ENCODE results near the gene FAM210A. TPM values are rescaled to one million over a fixed set of nuclear protein-coding genes. Genes with fewer than 3 reads are reported as not detected.

The FAM210A gene
- total RNA-seq, 1 experiment from 2014 or later: 52.7 TPM

DNA sequence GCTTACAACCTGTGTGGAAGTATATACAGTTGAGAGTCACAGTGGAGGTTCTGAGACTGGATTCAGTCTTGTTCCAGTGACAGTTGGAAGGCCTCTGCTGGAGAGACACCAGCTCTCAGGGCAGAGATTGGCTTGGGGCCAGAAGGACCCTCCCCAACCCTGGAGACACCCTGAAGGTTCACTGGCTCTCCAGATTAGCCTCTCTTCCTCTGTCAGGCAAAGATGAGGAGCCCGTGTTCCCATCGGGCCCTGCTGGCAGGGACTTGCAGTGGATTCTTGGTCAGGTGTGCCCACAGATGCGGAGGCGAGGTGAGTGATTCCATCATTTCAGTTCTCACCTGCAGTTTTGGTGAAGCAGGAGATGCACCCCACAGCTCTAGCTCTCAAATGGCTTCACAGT is 78.6 kb downstream of the FAM210A start:
- ATAC-seq (no peak), DNase-seq (no peak)
- TF ChIP-seq EZH2 (IDR thresholded peaks at IDR 0.05; ENCODE audit: low read length, unreplicated experiment) (no peak), EZH2phosphoT487 (IDR thresholded peaks at IDR 0.05; ENCODE audit: borderline replicate concordance, low read length) (no peak)
- TF ChIP-seq, protein P1, sequence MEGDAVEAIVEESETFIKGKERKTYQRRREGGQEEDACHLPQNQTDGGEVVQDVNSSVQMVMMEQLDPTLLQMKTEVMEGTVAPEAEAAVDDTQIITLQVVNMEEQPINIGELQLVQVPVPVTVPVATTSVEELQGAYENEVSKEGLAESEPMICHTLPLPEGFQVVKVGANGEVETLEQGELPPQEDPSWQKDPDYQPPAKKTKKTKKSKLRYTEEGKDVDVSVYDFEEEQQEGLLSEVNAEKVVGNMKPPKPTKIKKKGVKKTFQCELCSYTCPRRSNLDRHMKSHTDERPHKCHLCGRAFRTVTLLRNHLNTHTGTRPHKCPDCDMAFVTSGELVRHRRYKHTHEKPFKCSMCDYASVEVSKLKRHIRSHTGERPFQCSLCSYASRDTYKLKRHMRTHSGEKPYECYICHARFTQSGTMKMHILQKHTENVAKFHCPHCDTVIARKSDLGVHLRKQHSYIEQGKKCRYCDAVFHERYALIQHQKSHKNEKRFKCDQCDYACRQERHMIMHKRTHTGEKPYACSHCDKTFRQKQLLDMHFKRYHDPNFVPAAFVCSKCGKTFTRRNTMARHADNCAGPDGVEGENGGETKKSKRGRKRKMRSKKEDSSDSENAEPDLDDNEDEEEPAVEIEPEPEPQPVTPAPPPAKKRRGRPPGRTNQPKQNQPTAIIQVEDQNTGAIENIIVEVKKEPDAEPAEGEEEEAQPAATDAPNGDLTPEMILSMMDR (conservative IDR thresholded peaks at IDR 0.05; ENCODE audit: low read depth, low read length): no peak
- H3K4me3 ChIP-seq (ENCODE audit: low read length): no peak overlapping the region
- H3K27me3 ChIP-seq (ENCODE audit: low read length): no peaks in the 10 kb centered on the region
- H3F3A ChIP-seq (ENCODE audit: low read length, unreplicated experiment): no peaks in the 10 kb centered on the region
- H3K9me2 ChIP-seq (replicated peaks; ENCODE audit: low read length): no peaks in the 10 kb centered on the region
- H4K20me1 ChIP-seq (ENCODE audit: low read length): no peaks in the 10 kb centered on the region
- H3K4me2 ChIP-seq (ENCODE audit: low read length): no peak overlapping the region
- no peak overlapping the region for H3K9ac ChIP-seq (ENCODE audit: low read length)
- no peaks in the 10 kb centered on the region for H3K9me3 ChIP-seq (ENCODE audit: low read length)
- POLR2A ChIA-PET (ENCODE audit: unreplicated experiment): no interaction called here
- intact Hi-C loops (cut with micrococcal nuclease): no loop called here
- no peaks in the 10 kb centered on the region for H3K4me1 ChIP-seq (ENCODE audit: insufficient read depth, low read length)
- BruUV-seq (replicated peaks): no TSS peak
- H3K36me3 ChIP-seq (ENCODE audit: low read depth, low read length): no peaks in the 10 kb centered on the region
- H3K27ac ChIP-seq (ENCODE audit: low read length): no peak overlapping the region
- no peak overlapping the region for H2AFZ ChIP-seq (ENCODE audit: low read length)
- CTCF ChIA-PET: no interaction called here
- no peaks in the 10 kb centered on the region for H3K79me2 ChIP-seq (ENCODE audit: low read length)

DNA sequence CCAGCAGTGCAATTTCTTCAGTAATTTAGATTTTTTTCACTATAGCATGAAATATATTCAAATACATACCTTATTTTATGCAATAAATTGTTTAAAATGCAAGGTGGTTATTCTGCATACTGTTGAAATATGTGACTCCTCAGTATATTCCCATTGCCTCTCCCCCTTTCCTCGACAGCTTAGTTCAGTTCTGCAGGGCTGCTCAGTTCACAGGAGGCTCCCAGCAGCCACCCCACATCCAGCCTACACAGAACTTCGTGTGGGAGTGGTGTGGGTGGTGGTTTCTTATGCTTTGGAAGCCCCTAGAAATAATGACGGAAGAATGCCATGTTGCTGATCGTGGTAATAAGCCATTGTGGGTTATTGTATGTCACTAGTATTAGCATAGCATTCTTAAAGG is 79.7 kb downstream of the FAM210A start:
- Histone ChIP-seq H3K4me1 (ENCODE audit: insufficient read depth, low read length) (no peaks in the 10 kb centered on the region), H4K20me1 (ENCODE audit: low read length) (no peaks in the 10 kb centered on the region), H3K9me2 (replicated peaks; ENCODE audit: low read length) (no peaks in the 10 kb centered on the region), H3K79me2 (ENCODE audit: low read length) (no peaks in the 10 kb centered on the region), H3K9ac (ENCODE audit: low read length) (no peak overlapping the region), H3F3A (ENCODE audit: low read length, unreplicated experiment) (no peaks in the 10 kb centered on the region), H3K9me3 (ENCODE audit: low read length) (no peaks in the 10 kb centered on the region), H3K4me2 (ENCODE audit: low read length) (no peak overlapping the region), H3K27ac (ENCODE audit: low read length) (no peak overlapping the region), H3K27me3 (ENCODE audit: low read length) (no peaks in the 10 kb centered on the region), H2AFZ (ENCODE audit: low read length) (no peak overlapping the region), H3K36me3 (ENCODE audit: low read depth, low read length) (no peaks in the 10 kb centered on the region), H3K4me3 (ENCODE audit: low read length) (no peak overlapping the region)
- CTCF ChIA-PET: no interaction called here
- DNase-seq (no peak), ATAC-seq (no peak)
- intact Hi-C loops (cut with micrococcal nuclease): no loop called here
- BruUV-seq (replicated peaks): no TSS peak
- TF ChIP-seq EZH2 (IDR thresholded peaks at IDR 0.05; ENCODE audit: low read length, unreplicated experiment): no peak
- no peak for TF ChIP-seq EZH2phosphoT487 (IDR thresholded peaks at IDR 0.05; ENCODE audit: borderline replicate concordance, low read length)
- TF ChIP-seq, protein P1 (conservative IDR thresholded peaks at IDR 0.05; ENCODE audit: low read depth, low read length): no peak
- POLR2A ChIA-PET (ENCODE audit: unreplicated experiment): no interaction called here

DNA sequence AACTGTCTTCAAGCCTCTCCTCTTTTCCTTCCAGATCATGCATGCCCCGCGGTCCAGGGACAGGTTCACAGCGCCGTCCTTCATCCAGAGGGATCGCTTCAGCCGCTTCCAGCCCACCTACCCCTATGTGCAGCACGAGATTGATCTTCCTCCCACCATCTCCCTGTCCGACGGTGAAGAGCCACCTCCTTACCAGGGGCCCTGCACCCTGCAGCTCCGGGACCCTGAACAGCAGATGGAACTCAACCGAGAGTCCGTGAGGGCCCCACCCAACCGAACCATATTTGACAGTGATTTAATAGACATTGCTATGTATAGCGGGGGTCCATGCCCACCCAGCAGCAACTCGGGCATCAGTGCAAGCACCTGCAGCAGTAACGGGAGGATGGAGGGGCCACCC is 81.3 kb downstream of the FAM210A start:
- Histone ChIP-seq H2AFZ (ENCODE audit: low read length) (no peak overlapping the region), H3K36me3 (ENCODE audit: low read depth, low read length) (no peaks in the 10 kb centered on the region), H3K4me1 (ENCODE audit: insufficient read depth, low read length) (no peaks in the 10 kb centered on the region), H3K9ac (ENCODE audit: low read length) (no peak overlapping the region), H3K9me2 (replicated peaks; ENCODE audit: low read length) (no peaks in the 10 kb centered on the region), H3K9me3 (ENCODE audit: low read length) (no peaks in the 10 kb centered on the region), H3K4me3 (ENCODE audit: low read length) (no peak overlapping the region), H3K4me2 (ENCODE audit: low read length) (no peak overlapping the region), H3F3A (ENCODE audit: low read length, unreplicated experiment) (no peaks in the 10 kb centered on the region), H3K27me3 (ENCODE audit: low read length) (0 out of 2 replicates have a peak, but pooled peaks cover 6% of the 10 kb centered on the region), H4K20me1 (ENCODE audit: low read length) (no peaks in the 10 kb centered on the region), H3K79me2 (ENCODE audit: low read length) (no peaks in the 10 kb centered on the region), H3K27ac (ENCODE audit: low read length) (no peak overlapping the region)
- no TSS peak for BruUV-seq (replicated peaks)
- DNase-seq (no peak), ATAC-seq (no peak)
- TF ChIP-seq EZH2 (IDR thresholded peaks at IDR 0.05; ENCODE audit: low read length, unreplicated experiment) (no peak), EZH2phosphoT487 (IDR thresholded peaks at IDR 0.05; ENCODE audit: borderline replicate concordance, low read length) (no peak)
- TF ChIP-seq, protein P1 (conservative IDR thresholded peaks at IDR 0.05; ENCODE audit: low read depth, low read length): no peak
- intact Hi-C loops (cut with micrococcal nuclease): no loop called here
- ChIA-PET POLR2A (ENCODE audit: unreplicated experiment) (no interaction called here), CTCF (no interaction called here)
